Ovary (tissue), 3 donors: ENCODE results near the gene PPIF.

Experiments
- CTCF ChIP-seq, 3 donors: fragments of 450-650 bp in 2 of 3; fragments of 200-600 bp in 1 of 3; IDR thresholded peaks; one replicate each; pipeline versions ENCODE4 v1.5.1 to v1.8.0; 2016 to 2022; ENCODE audit warnings: antibody characterized with exemption in 3 of 3, mild to moderate bottlenecking in 1 of 3
- EP300 ChIP-seq: sonication (generic); formaldehyde crosslinking; IDR thresholded peaks from one replicate; pipeline ENCODE4 v1.6.1; 2017; ENCODE audit warnings: antibody characterized with exemption
- POLR2A ChIP-seq: fragments of 450-650 bp; IDR thresholded peaks from one replicate; pipeline ENCODE4 v1.6.1; 2017; ENCODE audit warnings: antibody characterized with exemption, mild to moderate bottlenecking, moderate library complexity
- donor health status: DM: no; HTN: no; CAD: no.

- TF ChIP-seq EP300 = no peak
- no peak for TF ChIP-seq CTCF (IDR thresholded peaks at IDR 0.05)
- TF ChIP-seq POLR2A = no peak
Observed at GRCh38 chr10:79392506-79393176, 45.4 kb downstream of the PPIF start.
